ENCODE data around the gene RPL18A.

RPL18A gene

GRCh38 chr19:17910791-17911360 lies 51.2 kb downstream of the RPL18A start:
- no peak for ATAC-seq
- DNase-seq: no peak
